Loucy (cell line): ENCODE results near the gene SCRG1.

Source experiments
- H2AFZ ChIP-seq: fragments of 200-600 bp; sonication (generic); 2 replicates; pipeline ENCODE4 v1.6.0; 2016; ENCODE audit warnings: antibody characterized with exemption, mild to moderate bottlenecking, low read length, moderate library complexity
- H3F3A ChIP-seq: fragments of 200-600 bp; 2 replicates; pipeline ENCODE4 v1.6.0; 2016; ENCODE audit warnings: antibody characterized with exemption, low read depth, mild to moderate bottlenecking
- H3K27me3 ChIP-seq: fragments of 200-600 bp; sonication (generic); 2 replicates; pipeline ENCODE4 v1.6.1; 2014; ENCODE audit warnings: low read length, mild to moderate bottlenecking; ENCODE audit not compliant: insufficient read depth, poor library complexity, severe bottlenecking
- H3K36me3 ChIP-seq: fragments of 200-600 bp; sonication (generic); 2 replicates; pipeline ENCODE4 v1.6.1; 2016; ENCODE audit warnings: low read length; ENCODE audit not compliant: insufficient read depth
- H3K4me1 ChIP-seq: fragments of 200-600 bp; sonication (generic); 2 replicates; pipeline ENCODE4 v1.5.1; 2014; ENCODE audit warnings: low read length, mild to moderate bottlenecking; ENCODE audit not compliant: insufficient read depth, poor library complexity, severe bottlenecking
- H3K4me2 ChIP-seq: fragments of 200-600 bp; sonication (generic); 2 replicates; pipeline ENCODE4 v1.6.0; 2014; ENCODE audit warnings: antibody characterized with exemption, low read length, low read depth, mild to moderate bottlenecking; ENCODE audit not compliant: poor library complexity, severe bottlenecking
- H3K4me3 ChIP-seq: fragments of 200-600 bp; sonication (generic); 2 replicates; pipeline ENCODE4 v1.5.1; 2014; ENCODE audit warnings: low read length, mild to moderate bottlenecking, mixed read lengths; ENCODE audit not compliant: poor library complexity, severe bottlenecking
- H3K79me2 ChIP-seq: fragments of 200-600 bp; sonication (generic); 2 replicates; pipeline ENCODE4 v1.6.1; 2014; ENCODE audit warnings: low read length; ENCODE audit not compliant: insufficient read depth
- H3K9ac ChIP-seq: fragments of 200-600 bp; sonication (generic); 2 replicates; pipeline ENCODE4 v1.6.0; 2014; ENCODE audit warnings: mild to moderate bottlenecking, low read depth, low read length, moderate library complexity; ENCODE audit not compliant: poor library complexity, severe bottlenecking
- H3K9me2 ChIP-seq: fragments of 200-600 bp; sonication (generic); replicated peaks from 2 replicates; pipeline ENCODE4 v1.6.1; 2016; ENCODE audit warnings: low read depth, low read length, mixed read lengths
- H3K9me3 ChIP-seq: fragments of 200-600 bp; sonication (generic); 2 replicates; pipeline ENCODE4 v1.6.1; 2014; ENCODE audit warnings: mild to moderate bottlenecking, antibody characterized with exemption, low read length, low read depth; ENCODE audit not compliant: insufficient read depth
- H4K20me1 ChIP-seq: fragments of 200-600 bp; sonication (generic); 2 replicates; pipeline ENCODE4 v1.6.0; 2014; ENCODE audit warnings: antibody characterized with exemption, low read length, mild to moderate bottlenecking; ENCODE audit not compliant: insufficient read depth, poor library complexity, severe bottlenecking
- CTCF ChIP-seq: fragments of 200-600 bp; sonication (generic); conservative IDR thresholded peaks from 2 replicates; pipeline ENCODE4 v1.5.1; 2014; ENCODE audit warnings: mild to moderate bottlenecking, antibody characterized with exemption, low read length
- EZH2phosphoT487 ChIP-seq: fragments of 200-600 bp; IDR thresholded peaks from 2 replicates; pipeline ENCODE4 v1.6.1; 2018; ENCODE audit warnings: antibody characterized with exemption, mild to moderate bottlenecking, moderate library complexity, borderline replicate concordance

SCRG1 gene

GRCh38 chr4:173397604-173398003 lies 1.3 kb downstream of the SCRG1 start:
- no peak overlapping the region for H3K9ac ChIP-seq
- no peaks in the 10 kb centered on the region for H3K9me3 ChIP-seq
- no peak for TF ChIP-seq EZH2phosphoT487
- no peaks in the 10 kb centered on the region for H3K27me3 ChIP-seq
- H3K79me2 ChIP-seq: no peaks in the 10 kb centered on the region
- no peaks in the 10 kb centered on the region for H3F3A ChIP-seq
- no peaks in the 10 kb centered on the region for H3K36me3 ChIP-seq
- H3K4me1 ChIP-seq: no peaks in the 10 kb centered on the region
- H2AFZ ChIP-seq: no peak overlapping the region
- no peak overlapping the region for H3K4me2 ChIP-seq
- H3K4me3 ChIP-seq: no peak overlapping the region
- no peaks in the 10 kb centered on the region for H4K20me1 ChIP-seq
- no peaks in the 10 kb centered on the region for H3K9me2 ChIP-seq

- H3K36me3 ChIP-seq: no peaks in the 10 kb centered on the region
- H3K9ac ChIP-seq: no peak overlapping the region
- no peaks in the 10 kb centered on the region for H3K9me2 ChIP-seq
- H2AFZ ChIP-seq: no peak overlapping the region
- no peak overlapping the region for H3K4me3 ChIP-seq
- no peaks in the 10 kb centered on the region for H3K4me1 ChIP-seq
- no peaks in the 10 kb centered on the region for H3K9me3 ChIP-seq
- no peaks in the 10 kb centered on the region for H3K27me3 ChIP-seq
- no peaks in the 10 kb centered on the region for H3K79me2 ChIP-seq
- no peaks in the 10 kb centered on the region for H3F3A ChIP-seq
- TF ChIP-seq CTCF: no peak
- TF ChIP-seq EZH2phosphoT487: no peak
- no peaks in the 10 kb centered on the region for H4K20me1 ChIP-seq
- H3K4me2 ChIP-seq: no peak overlapping the region
These were observed 7.2 kb downstream of the SCRG1 start for GRCh38 chr4:173391701-173392100.

GRCh38 chr4:173386751-173387150 lies 12.2 kb downstream of the SCRG1 start:
- Histone ChIP-seq H3K9me2 (no peaks in the 10 kb centered on the region), H3K4me1 (peaks cover 4% of the 10 kb centered on the region), H2AFZ (no peak overlapping the region), H3F3A (no peaks in the 10 kb centered on the region), H3K4me3 (no peak overlapping the region), H3K4me2 (no peak overlapping the region), H3K79me2 (peaks cover 10% of the 10 kb centered on the region), H4K20me1 (no peaks in the 10 kb centered on the region), H3K9ac (no peak overlapping the region), H3K36me3 (no peaks in the 10 kb centered on the region), H3K27me3 (no peaks in the 10 kb centered on the region), H3K9me3 (no peaks in the 10 kb centered on the region)
- no peak for TF ChIP-seq CTCF
- no peak for TF ChIP-seq EZH2phosphoT487

- Histone ChIP-seq H3K4me1 (peaks cover 16% of the 10 kb centered on the region), H4K20me1 (peaks cover 1% of the 10 kb centered on the region), H3K4me2 (no peak overlapping the region), H3K27me3 (no peaks in the 10 kb centered on the region), H3K36me3 (peaks cover 9% of the 10 kb centered on the region; the same call in 1 of the 2 replicates), H3K9ac (no peak overlapping the region), H3K9me2 (no peaks in the 10 kb centered on the region), H3F3A (no peaks in the 10 kb centered on the region), H3K4me3 (no peak overlapping the region), H3K79me2 (peaks cover 34% of the 10 kb centered on the region), H2AFZ (no peak overlapping the region), H3K9me3 (no peaks in the 10 kb centered on the region)
- TF ChIP-seq CTCF: no peak
- TF ChIP-seq EZH2phosphoT487: no peak
These were observed 16.6 kb downstream of the SCRG1 start for GRCh38 chr4:173382349-173382748.
